BJ (cell line): ENCODE measurements around the gene PLEKHA8. TPM values are rescaled to one million over a fixed set of nuclear protein-coding genes. Genes with fewer than 3 reads are reported as not detected.
"Not testable (repeated sequence)": the region's sequence is repeated elsewhere in the genome, so short reads cannot be mapped to it uniquely, and the experiment has no call there.

Experiments
- CTCF ChIA-PET: fragments of 350-600 bp; formaldehyde crosslinking; extraction: SDS; loops from one replicate; lab custom pipeline; 2021; ENCODE audit warnings: antibody characterized with exemption, inconsistent platforms; lab: Yijun Ruan, JAX
- POLR2A ChIA-PET: fragments of 300-600 bp; sonication (Branson Sonifier 250); formaldehyde crosslinking; extraction: SDS; loops from one replicate; lab custom pipeline; 2021; ENCODE audit warnings: antibody characterized with exemption; lab: Charles Lee
- DNase-seq: peaks from one replicate; pipeline ENCODE4 v3.0.0-alpha.2; 2011; ENCODE audit warnings: low read depth
- H3K27me3 ChIP-seq: 2 replicates; pipeline ENCODE4 v1.6.0; 2011; ENCODE audit warnings: low read length; ENCODE audit not compliant: control insufficient read depth, insufficient read depth
- H3K36me3 ChIP-seq: 2 replicates; pipeline ENCODE4 v1.5.1; 2011; ENCODE audit warnings: low read length; ENCODE audit not compliant: control insufficient read depth, insufficient read depth
- H3K4me3 ChIP-seq: 2 replicates; pipeline ENCODE4 v1.5.1; 2011; ENCODE audit warnings: low read depth, mild to moderate bottlenecking, control low read depth, low read length
- CTCF ChIP-seq: IDR thresholded peaks from 2 replicates; pipeline ENCODE4 v1.5.1; 2011; ENCODE audit warnings: low read depth, mild to moderate bottlenecking, control low read depth, inconsistent platforms, low read length, moderate library complexity; ENCODE audit not compliant: insufficient read depth
- polyA plus RNA-seq: library from polyadenylated mRNA; depleted of rRNA; stranded (reverse); fragments of >200 nt; gene quantifications from 2 replicates; pipeline ENCODE4 v1.2.3, GENCODE V29; 2011

PLEKHA8 gene
- polyA plus RNA-seq, 1 experiment: 4.2 TPM

DNA sequence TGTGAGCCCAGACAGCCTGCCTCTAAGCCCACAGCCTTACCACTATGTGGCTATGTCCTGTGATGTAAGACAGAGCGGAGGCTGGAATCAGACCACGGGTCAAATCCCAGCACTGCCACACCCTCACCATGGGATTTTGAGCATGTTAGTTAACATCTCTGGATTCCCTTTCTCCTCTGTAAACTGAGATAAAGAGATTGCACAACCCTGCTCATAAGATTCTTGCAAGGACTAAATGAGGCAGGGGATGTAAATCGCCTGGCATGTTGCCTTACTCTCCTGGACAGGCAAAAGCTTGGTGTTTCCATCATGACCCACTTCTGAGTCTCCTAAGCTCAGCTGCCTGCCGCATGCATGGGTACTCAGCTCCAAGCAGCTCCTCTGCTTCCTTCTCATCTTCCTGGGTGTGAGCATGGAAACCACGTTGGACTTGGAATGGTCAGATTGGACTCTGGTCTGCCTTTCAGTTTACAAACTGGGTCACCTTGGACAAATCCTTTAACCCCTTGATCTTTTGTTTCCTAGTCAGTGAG, 65.3 kb downstream of the PLEKHA8 start:
- no peak for TF ChIP-seq CTCF
- H3K36me3 ChIP-seq: no peaks in the 10 kb centered on the region
- no peak for DNase-seq
- POLR2A ChIA-PET: no interaction called here
- H3K4me3 ChIP-seq: no peak overlapping the region
- CTCF ChIA-PET: interaction anchor here (1.5 kb wide), 1 partner anchor 27 kb away, joined by 3 read pairs; no protein-coding TSS in a partner anchor
- H3K27me3 ChIP-seq: no peaks in the 10 kb centered on the region

- not testable (repeated sequence) for DNase-seq
Observed at GRCh38 chr7:30098599-30098998, 70.4 kb downstream of the PLEKHA8 start.

GRCh38 chr7:30102281-30102680, 74.1 kb downstream of the PLEKHA8 start:
- ChIA-PET POLR2A (no interaction called here), CTCF (no interaction called here)

More at GRCh38 chr7:30098599-30098998, 70.4 kb downstream of the PLEKHA8 start:
- H3K27me3 ChIP-seq, POLR2A ChIA-PET, H3K36me3 ChIP-seq, CTCF ChIA-PET, H3K4me3 ChIP-seq: not testable (repeated sequence)

DNA sequence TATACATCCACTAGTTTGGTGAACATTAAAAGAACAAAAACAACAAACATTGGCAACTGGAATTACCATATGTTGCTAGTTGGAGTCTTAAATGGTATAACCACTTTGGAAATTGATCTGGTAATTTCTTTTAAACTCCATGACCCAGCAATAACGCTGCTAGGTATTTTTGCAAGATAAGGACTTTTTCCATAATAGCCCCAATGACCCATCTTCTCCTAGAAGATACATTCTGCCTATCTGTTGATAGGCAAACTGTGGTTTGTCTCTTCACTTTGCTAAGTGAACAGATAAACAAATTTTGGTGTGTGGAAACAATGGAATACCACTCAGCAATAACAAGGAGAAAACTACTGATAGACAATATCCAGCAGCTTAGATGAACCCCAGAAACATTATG, 75.9 kb downstream of the PLEKHA8 start:
- Histone ChIP-seq H3K36me3 (no peaks in the 10 kb centered on the region), H3K4me3 (no peak overlapping the region), H3K27me3 (no peaks in the 10 kb centered on the region)
- POLR2A ChIA-PET: no interaction called here
- no peak for TF ChIP-seq CTCF
- DNase-seq: no peak
- CTCF ChIA-PET: no interaction called here

More at GRCh38 chr7:30102281-30102680, 74.1 kb downstream of the PLEKHA8 start:
- no peak overlapping the region for H3K4me3 ChIP-seq
- no peak for DNase-seq
- H3K36me3 ChIP-seq: no peaks in the 10 kb centered on the region
- TF ChIP-seq CTCF: no peak
- H3K27me3 ChIP-seq: no peaks in the 10 kb centered on the region

DNA sequence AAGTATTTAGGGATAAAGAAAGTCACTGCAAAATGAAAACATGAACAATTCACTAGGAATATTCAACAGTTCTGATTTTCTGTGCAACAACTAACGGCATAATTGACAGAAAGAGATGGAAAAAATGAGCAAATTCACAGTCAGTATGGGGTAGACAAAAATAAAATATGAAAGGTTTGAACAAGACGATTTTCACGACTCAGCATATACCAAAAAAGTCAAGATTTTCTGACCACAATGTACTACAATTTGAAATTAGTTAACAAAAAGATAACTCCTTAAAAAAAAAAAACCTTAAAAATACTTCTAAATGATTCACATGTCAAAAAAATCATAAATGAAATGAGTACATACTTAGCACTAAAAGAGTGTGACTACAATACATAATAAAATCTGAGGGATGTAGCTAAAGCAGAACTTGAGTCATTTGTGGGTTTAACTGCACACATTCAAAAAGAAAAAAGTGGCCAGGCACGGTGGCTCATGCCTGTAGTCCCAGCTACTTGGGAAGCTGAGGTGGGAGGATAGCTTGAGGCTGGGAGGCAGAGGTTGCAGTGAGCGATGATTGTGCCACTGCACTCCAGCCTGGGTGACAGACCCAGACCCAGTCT, 84.0 kb downstream of the PLEKHA8 start:
- no peak for TF ChIP-seq CTCF
- Histone ChIP-seq H3K27me3 (no peaks in the 10 kb centered on the region), H3K4me3 (no peak overlapping the region), H3K36me3 (no peaks in the 10 kb centered on the region)
- ChIA-PET CTCF (interaction anchor here (1.0 kb wide), 1 partner anchor 21 kb away, joined by 3 read pairs; no protein-coding TSS in a partner anchor), POLR2A (no interaction called here)
- no peak for DNase-seq
